ENCODE results near the gene ZIC3. TPM values are rescaled to one million over a fixed set of nuclear protein-coding genes. Genes with fewer than 3 reads are reported as not detected.

The ZIC3 gene
- total RNA-seq, 1 experiment from 2014 or later: not detected

- TF ChIP-seq, protein P1, sequence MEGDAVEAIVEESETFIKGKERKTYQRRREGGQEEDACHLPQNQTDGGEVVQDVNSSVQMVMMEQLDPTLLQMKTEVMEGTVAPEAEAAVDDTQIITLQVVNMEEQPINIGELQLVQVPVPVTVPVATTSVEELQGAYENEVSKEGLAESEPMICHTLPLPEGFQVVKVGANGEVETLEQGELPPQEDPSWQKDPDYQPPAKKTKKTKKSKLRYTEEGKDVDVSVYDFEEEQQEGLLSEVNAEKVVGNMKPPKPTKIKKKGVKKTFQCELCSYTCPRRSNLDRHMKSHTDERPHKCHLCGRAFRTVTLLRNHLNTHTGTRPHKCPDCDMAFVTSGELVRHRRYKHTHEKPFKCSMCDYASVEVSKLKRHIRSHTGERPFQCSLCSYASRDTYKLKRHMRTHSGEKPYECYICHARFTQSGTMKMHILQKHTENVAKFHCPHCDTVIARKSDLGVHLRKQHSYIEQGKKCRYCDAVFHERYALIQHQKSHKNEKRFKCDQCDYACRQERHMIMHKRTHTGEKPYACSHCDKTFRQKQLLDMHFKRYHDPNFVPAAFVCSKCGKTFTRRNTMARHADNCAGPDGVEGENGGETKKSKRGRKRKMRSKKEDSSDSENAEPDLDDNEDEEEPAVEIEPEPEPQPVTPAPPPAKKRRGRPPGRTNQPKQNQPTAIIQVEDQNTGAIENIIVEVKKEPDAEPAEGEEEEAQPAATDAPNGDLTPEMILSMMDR (IDR thresholded peaks at IDR 0.05; ENCODE audit: insufficient read depth in 1 of 2, low read depth in 1 of 2, low read length in 1 of 2, severe bottlenecking in 1 of 2, unreplicated experiment in 1 of 2): no peak
- ChIA-PET CTCF (no interaction called here), POLR2A (no interaction called here)
- Mint-ChIP-seq H3K36me3 (ENCODE audit: insufficient read depth, unreplicated experiment) (no peaks in the 10 kb centered on the region), H3K4me1 (ENCODE audit: low read depth, unreplicated experiment) (no peaks in the 10 kb centered on the region), H3K27me3 (ENCODE audit: insufficient read depth, unreplicated experiment) (no peaks in the 10 kb centered on the region), H3K27ac (ENCODE audit: unreplicated experiment) (no peak overlapping the region), H3K4me3 (ENCODE audit: unreplicated experiment) (no peak overlapping the region), H3K9me3 (ENCODE audit: unreplicated experiment) (no peaks in the 10 kb centered on the region)
- Histone ChIP-seq H3K4me3 (ENCODE audit: low read depth, low read length) (no peak overlapping the region), H3K36me3 (ENCODE audit: control insufficient read depth, insufficient read depth, low read length) (no peaks in the 10 kb centered on the region), H3K4me1 (no peaks in the 10 kb centered on the region), H3K9me3 (no peaks in the 10 kb centered on the region), H3K27me3 (replicated peaks; ENCODE audit: control insufficient read depth, insufficient read depth, low read length) (no peaks in the 10 kb centered on the region)
- DNase-seq: no peak
- intact Hi-C loops (cut with micrococcal nuclease; ENCODE audit: unreplicated experiment): no loop called here
- BruUV-seq (replicated peaks): no TSS peak
These were observed 3.6 kb downstream of the ZIC3 start for GRCh38 chrX:137569470-137569891.

DNA sequence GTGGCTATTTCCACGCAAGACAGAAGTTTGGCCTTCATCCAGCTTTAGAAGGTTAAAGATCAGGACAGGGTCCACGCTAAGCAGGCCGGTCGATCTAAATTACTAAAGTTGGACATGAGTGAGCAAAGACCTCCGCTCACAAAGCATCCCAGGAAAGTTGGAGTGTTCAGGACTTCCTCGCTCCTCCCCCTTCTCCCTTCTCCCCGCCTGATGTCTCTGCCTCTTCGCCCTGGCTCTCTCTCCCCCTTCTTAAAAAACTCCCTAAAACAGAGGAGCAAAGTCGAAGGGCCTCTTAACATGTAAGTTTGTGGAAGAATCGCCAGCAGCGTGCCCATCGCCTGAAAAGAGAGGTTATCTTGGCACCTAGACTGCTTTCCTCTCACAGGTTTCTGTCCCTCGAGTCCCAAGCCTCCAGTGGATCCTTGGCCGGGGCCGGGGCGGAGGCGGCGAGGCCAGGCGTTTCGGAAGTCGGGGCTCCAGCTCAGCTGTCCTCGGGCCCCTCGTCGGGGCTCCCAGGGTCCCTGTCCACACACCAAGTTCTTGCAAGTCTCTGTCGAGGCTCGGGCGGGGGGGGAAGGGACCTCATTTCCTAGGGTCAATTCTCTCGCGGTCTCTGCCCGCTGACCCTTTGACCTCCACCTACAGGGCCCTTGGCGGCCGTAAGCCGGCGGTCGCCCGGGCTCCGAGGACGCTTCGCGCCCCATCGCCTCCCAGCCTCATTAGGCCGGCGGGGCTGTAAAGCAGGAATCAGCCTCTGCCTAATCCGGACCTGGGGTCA is 7.6 kb downstream of the ZIC3 start:
- CTCF ChIA-PET: no interaction called here
- H3K27me3 ChIP-seq (replicated peaks; ENCODE audit: control insufficient read depth, insufficient read depth, low read length): no peaks in the 10 kb centered on the region

DNA sequence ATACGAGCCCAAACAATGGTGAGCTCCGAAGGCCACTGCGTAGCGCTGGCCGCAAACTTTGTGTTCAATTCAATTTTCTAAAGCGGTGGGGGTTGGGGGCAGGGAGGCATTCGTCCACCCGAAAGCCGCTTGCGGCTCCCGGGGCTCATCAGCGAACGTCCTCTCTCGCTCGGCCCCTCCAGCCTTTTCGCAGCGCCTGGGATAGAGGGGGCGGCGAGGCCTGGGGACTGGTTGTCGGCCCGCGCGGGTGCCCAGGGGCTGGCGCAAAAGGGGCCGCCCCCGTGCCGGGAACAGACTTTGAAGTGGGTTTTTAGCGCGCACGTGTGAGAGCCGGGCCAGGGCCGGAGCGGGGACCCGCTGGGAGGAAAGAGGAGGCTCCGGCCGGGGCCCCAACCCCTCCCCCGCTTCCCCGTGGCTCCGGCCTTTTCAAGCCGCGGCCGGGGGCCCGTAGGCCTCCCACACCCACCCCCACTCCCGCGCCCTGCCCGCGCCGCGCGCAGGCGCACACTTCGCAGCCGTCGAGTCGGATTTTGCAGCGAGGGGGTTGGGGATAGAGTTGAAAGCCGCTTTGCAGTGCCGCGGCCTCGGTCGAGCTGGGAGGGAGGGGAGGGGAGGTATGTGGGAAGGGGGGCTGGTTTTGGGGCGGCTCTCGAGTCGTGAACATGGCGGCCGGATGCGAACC is 8.3 kb downstream of the ZIC3 start:
- no peaks in the 10 kb centered on the region for H3K27me3 Mint-ChIP-seq (ENCODE audit: insufficient read depth, unreplicated experiment)

More for the DNA sequence above, 7.6 kb downstream of the ZIC3 start:
- POLR2A ChIA-PET: no interaction called here
- no peaks in the 10 kb centered on the region for H3K36me3 ChIP-seq (ENCODE audit: control insufficient read depth, insufficient read depth, low read length)
- no peaks in the 10 kb centered on the region for H3K4me1 Mint-ChIP-seq (ENCODE audit: low read depth, unreplicated experiment)
- H3K36me3 Mint-ChIP-seq (ENCODE audit: insufficient read depth, unreplicated experiment): no peaks in the 10 kb centered on the region
- TF ChIP-seq, protein P1 (IDR thresholded peaks at IDR 0.05; ENCODE audit: insufficient read depth in 1 of 2, low read depth in 1 of 2, low read length in 1 of 2, severe bottlenecking in 1 of 2, unreplicated experiment in 1 of 2): no peak
- no TSS peak for BruUV-seq (replicated peaks)
- no peak for DNase-seq
- intact Hi-C loops (cut with micrococcal nuclease; ENCODE audit: unreplicated experiment): no loop called here
- no peak overlapping the region for H3K4me3 ChIP-seq (ENCODE audit: low read depth, low read length)
- no peak overlapping the region for H3K27ac Mint-ChIP-seq (ENCODE audit: unreplicated experiment)
- no peaks in the 10 kb centered on the region for H3K4me1 ChIP-seq
- H3K4me3 Mint-ChIP-seq (ENCODE audit: unreplicated experiment): no peak overlapping the region
- H3K9me3 ChIP-seq: no peaks in the 10 kb centered on the region
- no peaks in the 10 kb centered on the region for H3K9me3 Mint-ChIP-seq (ENCODE audit: unreplicated experiment)
- H3K27me3 Mint-ChIP-seq (ENCODE audit: insufficient read depth, unreplicated experiment): no peaks in the 10 kb centered on the region

More for the DNA sequence above, 8.3 kb downstream of the ZIC3 start:
- intact Hi-C loops (cut with micrococcal nuclease; ENCODE audit: unreplicated experiment): no loop called here
- POLR2A ChIA-PET: no interaction called here
- H3K4me3 ChIP-seq (ENCODE audit: low read depth, low read length): no peak overlapping the region
- no peaks in the 10 kb centered on the region for H3K9me3 ChIP-seq
- H3K27ac Mint-ChIP-seq (ENCODE audit: unreplicated experiment): no peak overlapping the region
- H3K27me3 ChIP-seq (replicated peaks; ENCODE audit: control insufficient read depth, insufficient read depth, low read length): no peaks in the 10 kb centered on the region
- no peak overlapping the region for H3K4me3 Mint-ChIP-seq (ENCODE audit: unreplicated experiment)
- no peaks in the 10 kb centered on the region for H3K4me1 Mint-ChIP-seq (ENCODE audit: low read depth, unreplicated experiment)
- H3K4me1 ChIP-seq: no peaks in the 10 kb centered on the region
- no peaks in the 10 kb centered on the region for H3K36me3 Mint-ChIP-seq (ENCODE audit: insufficient read depth, unreplicated experiment)
- TF ChIP-seq, protein P1 (IDR thresholded peaks at IDR 0.05; ENCODE audit: insufficient read depth in 1 of 2, low read depth in 1 of 2, low read length in 1 of 2, severe bottlenecking in 1 of 2, unreplicated experiment in 1 of 2): no peak
- H3K9me3 Mint-ChIP-seq (ENCODE audit: unreplicated experiment): no peaks in the 10 kb centered on the region
- no peak for DNase-seq
- no peaks in the 10 kb centered on the region for H3K36me3 ChIP-seq (ENCODE audit: control insufficient read depth, insufficient read depth, low read length)
- CTCF ChIA-PET: no interaction called here
- BruUV-seq (replicated peaks): no TSS peak
